ENCODE data around the gene PRR20G.
A peak's percentile ranks its signal among the peaks of the same experiment; 100 is the strongest.

PRR20G gene

GRCh38 chr3:127256138-127256537 is 31.7 kb downstream of the PRR20G start:
- H3K4me3 ChIP-seq (replicated peaks; ENCODE audit: low read depth, low read length): no peak overlapping the region
- TF ChIP-seq CTCF (IDR thresholded peaks at IDR 0.05; ENCODE audit: low read depth, low read length, missing control alignments): no peak

GRCh38 chr3:127255516-127255915 is 32.3 kb downstream of the PRR20G start:
- DNase-seq (ENCODE audit: extremely low read depth, low read depth): no peak
- H3K4me3 ChIP-seq (replicated peaks; ENCODE audit: low read depth, low read length): no peak overlapping the region
- TF ChIP-seq CTCF (IDR thresholded peaks at IDR 0.05; ENCODE audit: low read depth, low read length, missing control alignments): no peak

More at GRCh38 chr3:127256138-127256537, 31.7 kb downstream of the PRR20G start:
- DNase-seq (ENCODE audit: extremely low read depth, low read depth): no peak

- no peak overlapping the region for H3K4me3 ChIP-seq (replicated peaks; ENCODE audit: low read depth, low read length)
- no peak for DNase-seq (ENCODE audit: extremely low read depth, low read depth)
- peak; percentile 48 for TF ChIP-seq CTCF (IDR thresholded peaks at IDR 0.05; ENCODE audit: low read depth, low read length, missing control alignments)
These were observed 33.1 kb downstream of the PRR20G start for GRCh38 chr3:127254730-127255129.

- DNase-seq (ENCODE audit: extremely low read depth, low read depth): no peak
- TF ChIP-seq CTCF (IDR thresholded peaks at IDR 0.05; ENCODE audit: low read depth, low read length, missing control alignments): no peak
These were observed 33.7 kb downstream of the PRR20G start for GRCh38 chr3:127254033-127254644.

GRCh38 chr3:127253491-127253890 is 34.4 kb downstream of the PRR20G start:
- no peak for TF ChIP-seq CTCF (IDR thresholded peaks at IDR 0.05; ENCODE audit: low read depth, low read length, missing control alignments)
- no peak overlapping the region for H3K4me3 ChIP-seq (replicated peaks; ENCODE audit: low read depth, low read length)
- DNase-seq (ENCODE audit: extremely low read depth, low read depth): no peak

More at GRCh38 chr3:127254033-127254644, 33.7 kb downstream of the PRR20G start:
- no peak overlapping the region for H3K4me3 ChIP-seq (replicated peaks; ENCODE audit: low read depth, low read length)

- TF ChIP-seq CTCF (IDR thresholded peaks at IDR 0.05; ENCODE audit: low read depth, low read length, missing control alignments): no peak
- DNase-seq (ENCODE audit: extremely low read depth, low read depth): no peak
- H3K4me3 ChIP-seq (replicated peaks; ENCODE audit: low read depth, low read length): no peak overlapping the region
These were observed 35.4 kb downstream of the PRR20G start for GRCh38 chr3:127252446-127252845.

- no peak overlapping the region for H3K4me3 ChIP-seq (replicated peaks; ENCODE audit: low read depth, low read length)
- no peak for DNase-seq (ENCODE audit: extremely low read depth, low read depth)
- TF ChIP-seq CTCF (IDR thresholded peaks at IDR 0.05; ENCODE audit: low read depth, low read length, missing control alignments): no peak
These were observed 37.8 kb downstream of the PRR20G start for GRCh38 chr3:127250032-127250431.
